Endothelial cell of umbilical vein (primary cell): ENCODE measurements around the gene CNFN. TPM values are rescaled to one million over a fixed set of nuclear protein-coding genes. Genes with fewer than 3 reads are reported as not detected.

ENCODE experiments used
- BruUV-seq: library from RNA; stranded (reverse); fragments of 400-500 nt; replicated peaks from 2 replicates; lab custom pipeline; 2021; lab: Mats Ljungman, UMichigan
- CTCF ChIA-PET: fragments of 300-600, 350-600 bp; sonication (Branson Sonifier 250); formaldehyde crosslinking; loops from one replicate; lab custom pipeline; 2021; ENCODE audit warnings: antibody characterized with exemption, inconsistent platforms; lab: Charles Lee
- POLR2A ChIA-PET: fragments of 300-600, 350-600 bp; sonication (Branson Sonifier 250); formaldehyde crosslinking; loops from one replicate; lab custom pipeline; 2021; ENCODE audit warnings: antibody characterized with exemption, inconsistent platforms; lab: Charles Lee
- DNase-seq: peaks from one replicate; pipeline ENCODE4 v3.0.0-alpha.2; 2011; ENCODE audit warnings: low read depth, low spot score
- FAIRE-seq: peaks from 2 replicates; lab custom pipeline; 2011; peaks lifted over from hg19 to GRCh38; lab: Jason Lieb, UNC
- H2AFZ ChIP-seq: 2 replicates; pipeline ENCODE4 v1.6.0; 2012; ENCODE audit warnings: low read depth, low read length, control low read depth, inconsistent platforms
- H3K27ac ChIP-seq: 2 replicates; pipeline ENCODE4 v1.5.1; 2011; ENCODE audit warnings: low read depth, mild to moderate bottlenecking, control low read depth, low read length, moderate library complexity; ENCODE audit not compliant: insufficient read depth
- H3K27me3 ChIP-seq, 2 experiments: 2 replicates each; pipeline versions ENCODE4 v1.6.0 to v1.6.1; 2011; ENCODE audit warnings: low read length in 2 of 2, mixed read lengths in 1 of 2; ENCODE audit not compliant: control insufficient read depth in 2 of 2, insufficient read depth in 2 of 2
- H3K36me3 ChIP-seq, 2 experiments: 2 replicates in 1 of 2; 3 replicates in 1 of 2; pipeline ENCODE4 v1.5.1; 2011; ENCODE audit warnings: low read length in 2 of 2, mild to moderate bottlenecking in 1 of 2, moderate library complexity in 1 of 2; ENCODE audit not compliant: control insufficient read depth in 2 of 2, insufficient read depth in 2 of 2; ENCODE audit errors: extremely low read depth in 1 of 2
- H3K4me1 ChIP-seq: 3 replicates; pipeline ENCODE4 v1.5.1; 2011; ENCODE audit warnings: mild to moderate bottlenecking, low read length; ENCODE audit not compliant: control insufficient read depth, insufficient read depth; ENCODE audit errors: extremely low read depth
- H3K4me2 ChIP-seq: 2 replicates; pipeline ENCODE4 v1.6.1; 2011; ENCODE audit warnings: low read length, control low read depth, mixed read lengths; ENCODE audit not compliant: insufficient read depth
- H3K4me3 ChIP-seq, 3 experiments: fragments of 200-600 bp in 1 of 3; sonication (generic), shearing (Covaris generic) in 1 of 3; replicated peaks in 1 of 3; 2 replicates each; pipeline ENCODE4 v1.5.1; 2011 to 2016; ENCODE audit warnings: control low read depth in 3 of 3, low read length in 3 of 3, mild to moderate bottlenecking in 2 of 3, inconsistent platforms in 1 of 3, low read depth in 1 of 3, moderate library complexity in 1 of 3; ENCODE audit not compliant: insufficient read depth in 1 of 3
- H3K79me2 ChIP-seq: 2 replicates; pipeline ENCODE4 v1.6.0; 2012; ENCODE audit warnings: low read length, inconsistent platforms; ENCODE audit not compliant: control insufficient read depth, insufficient read depth
- H3K9ac ChIP-seq: replicated peaks from 2 replicates; pipeline ENCODE3; 2011; ENCODE audit warnings: low read length, control low read depth; ENCODE audit not compliant: insufficient read depth; ENCODE audit errors: extremely low read depth
- H3K9me1 ChIP-seq: replicated peaks from 3 replicates; pipeline ENCODE4 v1.6.0; 2011; ENCODE audit warnings: mild to moderate bottlenecking, low read length; ENCODE audit not compliant: control insufficient read depth, insufficient read depth; ENCODE audit errors: extremely low read depth
- H3K9me3 ChIP-seq: replicated peaks from 2 replicates; pipeline ENCODE4 v1.5.1; 2012; ENCODE audit warnings: low read length, inconsistent platforms; ENCODE audit not compliant: control insufficient read depth, insufficient read depth
- H4K20me1 ChIP-seq: replicated peaks from 2 replicates; pipeline ENCODE3; 2011; ENCODE audit warnings: mild to moderate bottlenecking, low read length; ENCODE audit not compliant: control insufficient read depth, insufficient read depth; ENCODE audit errors: extremely low read depth
- EZH2 ChIP-seq: IDR thresholded peaks from 2 replicates; pipeline ENCODE4 v1.6.1; 2012; ENCODE audit warnings: borderline replicate concordance, low read depth, mild to moderate bottlenecking, moderate library complexity, low read length, inconsistent platforms; ENCODE audit not compliant: severe bottlenecking
- FOS ChIP-seq: IDR thresholded peaks from 2 replicates; pipeline ENCODE4 v1.6.1; 2011; ENCODE audit warnings: mild to moderate bottlenecking, low read length, moderate library complexity, borderline replicate concordance; ENCODE audit not compliant: insufficient read depth
- MAX ChIP-seq: IDR thresholded peaks from 2 replicates; pipeline ENCODE4 v1.6.1; 2011; ENCODE audit not compliant: insufficient read depth, insufficient read length
- MYC ChIP-seq: IDR thresholded peaks from one replicate; pipeline ENCODE4 v1.6.1; 2011; ENCODE audit warnings: mild to moderate bottlenecking, low read depth, low read length
- POLR2A ChIP-seq: IDR thresholded peaks from 2 replicates; pipeline ENCODE4 v1.6.1; 2012; ENCODE audit warnings: low read depth, mild to moderate bottlenecking, control low read depth, low read length
- dilution Hi-C: fragments of 300-500 bp; cut with MboI; formaldehyde crosslinking; loops from one replicate; pipeline ENCODE4 v1.15.0; 2019; ENCODE audit warnings: low sequenced_read_pairs; ENCODE audit not compliant: extremely low pct_ligation_motif_present
- intact Hi-C: fragments of 100-400 bp; cut with micrococcal nuclease; formaldehyde crosslinking; loops from one replicate; pipeline ENCODE4 v1.10.0; 2022
- polyA plus RNA-seq, 4 experiments: library from polyadenylated mRNA; depleted of rRNA in 3 of 4; stranded (reverse) in 3 of 4; unstranded in 1 of 4; fragments of >200 nt; gene quantifications; 2 replicates each; pipeline versions ENCODE4 v1.2.1 to v1.2.3, GENCODE V29; 2011 to 2012; ENCODE audit warnings: missing spikeins in 1 of 4
- total RNA-seq: library from RNA; stranded (reverse); gene quantifications from 2 replicates; pipeline ENCODE4 v1.2.3, GENCODE V29; 2021

Gene CNFN
- total and polyA plus RNA-seq, 2 donors (not counting 3 experiments of a cell fraction or from before 2014, with no cell fraction given): 0.23 to 0.73 TPM

GRCh38 chr19:42426643-42427042 lies 36.5 kb upstream of the CNFN start:
- POLR2A ChIA-PET: no interaction called here
- Histone ChIP-seq H3K36me3 (no peaks in the 10 kb centered on the region), H4K20me1 (no peaks in the 10 kb centered on the region), H3K27me3 (no peaks in the 10 kb centered on the region), H3K4me2 (no peak overlapping the region), H3K9me3 (no peaks in the 10 kb centered on the region), H3K27ac (no peak overlapping the region), H3K9me1 (no peaks in the 10 kb centered on the region), H3K79me2 (no peaks in the 10 kb centered on the region), H3K4me1 (peaks cover 24% of the 10 kb centered on the region), H3K4me3 (no peak overlapping the region), H2AFZ (no peak overlapping the region), H3K9ac (no peak overlapping the region)
- intact Hi-C loops (no loop called here), dilution Hi-C loops (no loop called here)
- BruUV-seq: no TSS peak
- no peak for FAIRE-seq
- TF ChIP-seq MAX (no peak), MYC (no peak)
- DNase-seq: no peak
- CTCF ChIA-PET: interaction anchor here (1.2 to 4.3 kb wide), 2 partner anchors 12 to 14 kb away, joined by 12 to 22 read pairs; no protein-coding TSS in a partner anchor

GRCh38 chr19:42424712-42425131 lies 34.6 kb upstream of the CNFN start:
- no TSS peak for BruUV-seq
- TF ChIP-seq EZH2 (no peak), POLR2A (no peak), FOS (no peak), MAX (no peak)
- no peak overlapping the region for H3K4me3 ChIP-seq
- H2AFZ ChIP-seq: no peak overlapping the region
- FAIRE-seq (no peak), DNase-seq (no peak)
- H3K27ac ChIP-seq: no peak overlapping the region
- ChIA-PET CTCF (interaction anchor here (1.4 to 3.7 kb wide), 6 partner anchors 8 to 1960 kb away, joined by 3 to 28 read pairs (median 17); no protein-coding TSS in a partner anchor), POLR2A (no interaction called here)
- H4K20me1 ChIP-seq: no peaks in the 10 kb centered on the region
- intact Hi-C loops: no loop called here
- no peak overlapping the region for H3K9ac ChIP-seq
- no peaks in the 10 kb centered on the region for H3K36me3 ChIP-seq
- H3K4me1 ChIP-seq: peaks cover 29% of the 10 kb centered on the region
- dilution Hi-C loops: no loop called here
- H3K79me2 ChIP-seq: no peaks in the 10 kb centered on the region
- no peaks in the 10 kb centered on the region for H3K27me3 ChIP-seq
- no peaks in the 10 kb centered on the region for H3K9me3 ChIP-seq
- H3K4me2 ChIP-seq: no peak overlapping the region
- H3K9me1 ChIP-seq: no peaks in the 10 kb centered on the region
